Sigmoid colon (tissue), 7 donors: ENCODE data around the gene PTPN6. TPM values are rescaled to one million over a fixed set of nuclear protein-coding genes. Genes with fewer than 3 reads are reported as not detected.

Source experiments
- DNase-seq: peaks from one replicate; pipeline ENCODE4 v3.0.0-alpha.2; 2019
- H3K27ac ChIP-seq, 4 donors: fragments of 200-600 bp; sonication (generic); one replicate each; pipeline ENCODE4 v1.5.1; 2016 to 2019; ENCODE audit warnings: mild to moderate bottlenecking in 1 of 4
- H3K27me3 ChIP-seq, 3 donors: fragments of 200-600 bp; sonication (generic); one replicate each; pipeline ENCODE4 v1.5.1; 2019; ENCODE audit warnings: mild to moderate bottlenecking in 1 of 3
- H3K36me3 ChIP-seq, 4 donors: fragments of 200-600 bp; sonication (generic); one replicate each; pipeline ENCODE4 v1.5.1; 2016 to 2019
- H3K4me1 ChIP-seq, 4 donors: fragments of 200-600 bp; sonication (generic); one replicate each; pipeline ENCODE4 v1.5.1; 2017 to 2019
- H3K4me3 ChIP-seq, 4 donors: fragments of 200-600 bp; sonication (generic); one replicate each; pipeline ENCODE4 v1.5.1; 2017 to 2019; ENCODE audit warnings: mild to moderate bottlenecking in 2 of 4, moderate library complexity in 1 of 4
- H3K9me3 ChIP-seq, 4 donors: fragments of 200-600 bp in 3 of 4; sonication (generic) in 3 of 4; one replicate each; pipeline versions ENCODE4 v1.5.1 to v1.6.1; 2013 to 2019
- EP300 ChIP-seq, 4 donors: sonication (generic); formaldehyde crosslinking; IDR thresholded peaks; one replicate each; pipeline ENCODE4 v1.6.1; 2017; ENCODE audit warnings: antibody characterized with exemption in 4 of 4
- POLR2A ChIP-seq, 2 donors: fragments of 450-650 bp; IDR thresholded peaks; one replicate each; pipeline ENCODE4 v1.6.1; 2016; ENCODE audit warnings: antibody characterized with exemption in 2 of 2, mild to moderate bottlenecking in 2 of 2, moderate library complexity in 2 of 2
- POLR2AphosphoS5 ChIP-seq, 4 donors: sonication (generic); formaldehyde crosslinking; IDR thresholded peaks; one replicate each; pipeline ENCODE4 v1.6.1; 2017; ENCODE audit warnings: antibody characterized with exemption in 4 of 4
- WGBS, 2 donors: extraction: QIAGEN DNeasy Blood & Tissue Kit; methylation state at CpG; one replicate each; pipeline ENCODE4 v1.1.7; 2013; 5-methylcytosine and 5-hydroxymethylcytosine counted together
- intact Hi-C: fragments of 100-400 bp; cut with DNase I; formaldehyde crosslinking; loops from one replicate; pipeline ENCODE4 v1.15.1; 2023
- polyA plus RNA-seq, 3 donors: library from polyadenylated mRNA; stranded (reverse); fragments of 200-250 nt; gene quantifications; one replicate each; pipeline ENCODE4 v1.2.3, GENCODE V29; 2013
- total RNA-seq, 4 donors: library from RNA; depleted of rRNA; stranded (reverse); fragments of >200 nt; gene quantifications; one replicate each; pipeline ENCODE4 v1.1.0, GENCODE V29; 2016
- TF ChIP-seq, protein P1 (sequence below), 4 experiments: fragments of 450-650 bp in 3 of 4; fragments of 200-600 bp in 1 of 4; IDR thresholded peaks; one replicate each; pipeline ENCODE4 v1.5.1; 2016 to 2019; ENCODE audit warnings: antibody characterized with exemption in 4 of 4, mild to moderate bottlenecking in 3 of 4, moderate library complexity in 2 of 4
- donor health status: healthy with polysubstance abuse.
- donor health status: Bipolar disorder and iron deficiency.
- donor health status: healthy.

Gene PTPN6
- total and polyA plus RNA-seq, 7 donors: 5.3 to 92.4 (median 13.6) TPM

DNA sequence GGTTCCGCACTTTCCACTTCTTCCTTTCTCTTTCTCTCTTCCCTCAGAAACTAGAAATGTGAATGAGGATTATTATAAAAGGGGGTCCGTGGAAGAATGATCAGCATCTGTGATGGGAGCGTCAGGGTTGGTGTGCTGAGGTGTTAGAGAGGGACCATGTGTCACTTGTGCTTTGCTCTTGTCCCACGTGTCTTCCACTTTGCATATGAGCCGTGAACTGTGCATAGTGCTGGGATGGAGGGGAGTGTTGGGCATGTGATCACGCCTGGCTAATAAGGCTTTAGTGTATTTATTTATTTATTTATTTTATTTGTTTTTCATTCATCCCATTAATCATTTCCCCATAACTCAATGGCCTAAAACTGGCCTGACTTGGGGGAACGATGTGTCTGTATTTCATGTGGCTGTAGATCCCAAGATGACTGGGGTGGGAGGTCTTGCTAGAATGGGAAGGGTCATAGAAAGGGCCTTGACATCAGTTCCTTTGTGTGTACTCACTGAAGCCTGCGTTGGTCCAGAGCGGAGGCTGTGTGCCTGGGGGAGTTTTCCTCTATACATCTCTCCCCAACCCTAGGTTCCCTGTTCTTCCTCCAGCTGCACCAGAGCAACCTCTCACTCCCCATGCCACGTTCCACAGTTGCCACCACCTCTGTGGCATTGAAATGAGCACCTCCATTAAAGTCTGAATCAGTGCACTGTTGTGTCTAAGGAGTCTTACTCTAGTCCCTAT, 28.0 kb upstream of the PTPN6 start:
- intact Hi-C loops: no loop called here
- Histone ChIP-seq H3K36me3 (peaks cover 0 to 35% (median 4%) of the 10 kb centered on the region in 4 donors), H3K4me3 (no peak overlapping the region), H3K9me3 (no peaks in the 10 kb centered on the region), H3K4me1 (peaks cover 4 to 40% (median 35%) of the 10 kb centered on the region in 4 donors), H3K27me3 (no peaks in the 10 kb centered on the region), H3K27ac (peak overlapping the region in 2 of 4 donors; percentile 99)
- WGBS, 2 donors: 80% methylated on average over 10 of the region's 10 CpGs
- DNase-seq: peak; percentile 55
- TF ChIP-seq POLR2AphosphoS5 (IDR thresholded peaks at IDR 0.05) (no peak), POLR2A (IDR thresholded peaks at IDR 0.05) (no peak), EP300 (IDR thresholded peaks at IDR 0.05) (no peak)
- TF ChIP-seq, protein P1, sequence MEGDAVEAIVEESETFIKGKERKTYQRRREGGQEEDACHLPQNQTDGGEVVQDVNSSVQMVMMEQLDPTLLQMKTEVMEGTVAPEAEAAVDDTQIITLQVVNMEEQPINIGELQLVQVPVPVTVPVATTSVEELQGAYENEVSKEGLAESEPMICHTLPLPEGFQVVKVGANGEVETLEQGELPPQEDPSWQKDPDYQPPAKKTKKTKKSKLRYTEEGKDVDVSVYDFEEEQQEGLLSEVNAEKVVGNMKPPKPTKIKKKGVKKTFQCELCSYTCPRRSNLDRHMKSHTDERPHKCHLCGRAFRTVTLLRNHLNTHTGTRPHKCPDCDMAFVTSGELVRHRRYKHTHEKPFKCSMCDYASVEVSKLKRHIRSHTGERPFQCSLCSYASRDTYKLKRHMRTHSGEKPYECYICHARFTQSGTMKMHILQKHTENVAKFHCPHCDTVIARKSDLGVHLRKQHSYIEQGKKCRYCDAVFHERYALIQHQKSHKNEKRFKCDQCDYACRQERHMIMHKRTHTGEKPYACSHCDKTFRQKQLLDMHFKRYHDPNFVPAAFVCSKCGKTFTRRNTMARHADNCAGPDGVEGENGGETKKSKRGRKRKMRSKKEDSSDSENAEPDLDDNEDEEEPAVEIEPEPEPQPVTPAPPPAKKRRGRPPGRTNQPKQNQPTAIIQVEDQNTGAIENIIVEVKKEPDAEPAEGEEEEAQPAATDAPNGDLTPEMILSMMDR (IDR thresholded peaks at IDR 0.05): no peak

DNA sequence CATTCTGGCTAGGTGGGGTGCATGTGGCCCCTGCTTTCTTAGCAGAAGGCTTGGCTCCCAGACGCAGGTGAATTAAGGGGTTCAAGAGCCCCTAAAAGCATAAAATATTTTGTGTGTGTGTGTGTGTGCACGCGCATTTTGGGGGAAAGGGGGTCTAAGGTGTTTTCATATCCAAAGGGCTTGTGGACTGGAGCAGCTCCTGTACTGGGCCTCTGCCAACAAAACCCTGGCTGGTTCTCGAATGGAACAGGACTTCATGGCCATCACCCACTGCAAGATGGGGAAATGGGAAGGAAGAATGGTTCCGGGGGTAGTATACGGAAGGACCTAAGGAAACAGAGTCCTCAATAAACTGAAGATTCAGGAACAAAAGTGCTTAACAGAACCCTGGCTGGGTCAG, 27.3 kb upstream of the PTPN6 start:
- Histone ChIP-seq H3K9me3 (no peaks in the 10 kb centered on the region), H3K4me3 (no peak overlapping the region), H3K36me3 (peaks cover 0 to 35% (median 4%) of the 10 kb centered on the region in 4 donors), H3K27ac (peak overlapping the region; percentile 97 to 100 (median 99)), H3K4me1 (peaks cover 4 to 40% (median 35%) of the 10 kb centered on the region in 4 donors), H3K27me3 (no peaks in the 10 kb centered on the region)
- intact Hi-C loops: loop anchor here (1.0 to 2.0 kb wide), 3 partner anchors 14 to 55 kb away; no protein-coding TSS in a partner anchor
- TF ChIP-seq POLR2A (IDR thresholded peaks at IDR 0.05): no peak
- TF ChIP-seq POLR2AphosphoS5 (IDR thresholded peaks at IDR 0.05): no peak
- no peak for TF ChIP-seq EP300 (IDR thresholded peaks at IDR 0.05)
- TF ChIP-seq, protein P1 (IDR thresholded peaks at IDR 0.05): no peak
- WGBS, 2 donors: 46 to 63% methylated on average over 6 of the region's 6 CpGs
- DNase-seq: peak; percentile 73

DNA sequence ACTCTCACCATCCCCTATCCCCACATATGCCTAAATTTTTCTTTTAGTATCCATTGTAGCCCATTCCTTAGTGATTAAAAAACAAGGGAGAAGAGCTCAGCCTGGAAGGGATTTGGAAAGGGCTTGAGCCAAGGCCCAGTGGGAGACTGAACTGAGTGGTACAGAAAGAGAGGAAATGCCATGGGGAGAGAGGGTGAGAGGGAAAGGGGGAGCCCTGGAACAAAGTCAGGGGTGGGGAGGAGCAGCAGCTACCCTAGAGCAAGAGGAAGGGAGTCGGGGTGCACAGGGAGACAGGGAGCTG, 26.0 kb upstream of the PTPN6 start:
- intact Hi-C loops: loop anchor here (2.0 kb wide), 2 partner anchors 40 to 56 kb away; no protein-coding TSS in a partner anchor
- 10 to 48% methylated on average over 1 of the region's 1 CpG for WGBS, 2 donors
- no peak for DNase-seq

DNA sequence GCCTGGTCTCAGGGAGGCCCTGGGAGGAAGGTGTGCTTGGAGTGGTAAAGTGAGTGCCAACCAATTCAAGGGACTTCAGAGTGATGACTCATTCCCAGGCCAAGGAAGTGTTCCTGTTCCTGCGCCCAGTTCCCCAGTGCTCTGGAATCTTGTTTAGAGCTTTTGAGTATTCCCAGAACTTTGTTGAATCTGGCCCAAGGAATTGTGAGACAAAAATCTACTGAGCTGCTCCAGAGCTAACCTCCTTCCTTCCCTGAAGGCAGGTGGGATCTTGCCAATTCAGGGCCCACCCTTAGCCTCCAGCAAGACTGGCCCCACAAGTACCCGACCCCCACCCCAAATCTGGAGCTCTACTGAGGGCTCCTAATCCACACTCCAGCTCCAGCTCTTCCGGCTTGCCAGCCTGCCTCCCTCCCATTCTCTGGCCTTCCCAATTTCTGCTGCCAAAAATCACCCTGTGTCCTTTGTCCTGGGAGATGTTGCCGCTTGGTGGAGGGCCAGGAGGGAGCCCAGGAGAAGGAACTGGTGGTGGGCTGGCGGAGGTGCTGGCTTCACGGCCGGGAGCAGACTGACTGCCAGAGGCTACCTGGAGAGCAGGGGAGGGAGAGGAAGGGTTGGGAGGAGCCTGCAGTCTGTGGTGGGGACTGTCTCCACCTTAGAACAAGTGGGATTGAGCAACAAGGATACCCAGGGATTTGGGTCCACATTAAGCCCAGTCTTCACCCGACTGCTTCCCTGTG, 25.4 kb upstream of the PTPN6 start:
- intact Hi-C loops: loop anchor here (2.0 kb wide), 2 partner anchors 39 to 57 kb away; no protein-coding TSS in a partner anchor
- 13 to 45% methylated on average over 8 of the region's 8 CpGs for WGBS, 2 donors
- H3K9me3 ChIP-seq: no peaks in the 10 kb centered on the region

More for the DNA sequence above, 26.0 kb upstream of the PTPN6 start:
- no peaks in the 10 kb centered on the region for H3K27me3 ChIP-seq
- H3K36me3 ChIP-seq: peaks cover 0 to 24% (median 3%) of the 10 kb centered on the region in 4 donors
- peak overlapping the region; percentile 97 to 100 (median 99) for H3K27ac ChIP-seq
- TF ChIP-seq EP300 (IDR thresholded peaks at IDR 0.05) (no peak), POLR2AphosphoS5 (IDR thresholded peaks at IDR 0.05) (no peak)
- TF ChIP-seq, protein P1 (IDR thresholded peaks at IDR 0.05): no peak
- no peaks in the 10 kb centered on the region for H3K9me3 ChIP-seq
- peak overlapping the region in 2 of 4 donors; percentile 25 to 98 for H3K4me3 ChIP-seq
- peaks cover 4 to 53% (median 45%) of the 10 kb centered on the region in 4 donors for H3K4me1 ChIP-seq

More for the DNA sequence above, 25.4 kb upstream of the PTPN6 start:
- Histone ChIP-seq H3K4me1 (peaks cover 4 to 58% (median 51%) of the 10 kb centered on the region in 4 donors), H3K27ac (peak overlapping the region; percentile 97 to 100 (median 99)), H3K4me3 (peak overlapping the region; percentile 84 to 99 (median 98)), H3K27me3 (no peaks in the 10 kb centered on the region), H3K36me3 (peaks cover 0 to 24% (median 3%) of the 10 kb centered on the region in 4 donors)
- DNase-seq: peak; percentile 95
- TF ChIP-seq, protein P1 (IDR thresholded peaks at IDR 0.05): peak in 1 of 4 experiments; percentile 24
- TF ChIP-seq POLR2AphosphoS5 (IDR thresholded peaks at IDR 0.05): peak; percentile 46 to 76 (median 71)
- peak in 2 of 4 donors; percentile 10 to 14 for TF ChIP-seq EP300 (IDR thresholded peaks at IDR 0.05)
- peak in 1 of 2 donors; percentile 28 for TF ChIP-seq POLR2A (IDR thresholded peaks at IDR 0.05)
